ENCODE results near the gene HIGD1A.

DNA sequence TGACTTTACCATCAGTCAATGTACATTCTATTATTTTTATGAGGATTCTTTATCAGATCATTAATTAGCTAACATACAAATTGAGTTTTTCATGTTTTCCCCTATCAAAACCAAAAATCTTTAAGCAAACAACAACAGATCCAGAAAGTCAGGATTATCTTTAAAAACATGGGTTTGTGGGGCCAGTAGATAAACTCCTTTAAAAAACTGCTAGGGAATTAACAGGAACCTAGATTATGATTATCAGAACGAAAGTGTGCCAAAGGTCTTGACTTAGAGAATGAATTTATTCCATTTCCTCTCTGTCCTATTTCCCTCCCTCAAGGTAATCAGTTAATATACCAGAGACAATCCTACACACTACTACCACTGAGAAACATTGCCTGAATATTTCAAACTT is 18.1 kb downstream of the HIGD1A start:
- TF ChIP-seq, protein P1, sequence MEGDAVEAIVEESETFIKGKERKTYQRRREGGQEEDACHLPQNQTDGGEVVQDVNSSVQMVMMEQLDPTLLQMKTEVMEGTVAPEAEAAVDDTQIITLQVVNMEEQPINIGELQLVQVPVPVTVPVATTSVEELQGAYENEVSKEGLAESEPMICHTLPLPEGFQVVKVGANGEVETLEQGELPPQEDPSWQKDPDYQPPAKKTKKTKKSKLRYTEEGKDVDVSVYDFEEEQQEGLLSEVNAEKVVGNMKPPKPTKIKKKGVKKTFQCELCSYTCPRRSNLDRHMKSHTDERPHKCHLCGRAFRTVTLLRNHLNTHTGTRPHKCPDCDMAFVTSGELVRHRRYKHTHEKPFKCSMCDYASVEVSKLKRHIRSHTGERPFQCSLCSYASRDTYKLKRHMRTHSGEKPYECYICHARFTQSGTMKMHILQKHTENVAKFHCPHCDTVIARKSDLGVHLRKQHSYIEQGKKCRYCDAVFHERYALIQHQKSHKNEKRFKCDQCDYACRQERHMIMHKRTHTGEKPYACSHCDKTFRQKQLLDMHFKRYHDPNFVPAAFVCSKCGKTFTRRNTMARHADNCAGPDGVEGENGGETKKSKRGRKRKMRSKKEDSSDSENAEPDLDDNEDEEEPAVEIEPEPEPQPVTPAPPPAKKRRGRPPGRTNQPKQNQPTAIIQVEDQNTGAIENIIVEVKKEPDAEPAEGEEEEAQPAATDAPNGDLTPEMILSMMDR (IDR thresholded peaks at IDR 0.05), result no peak
- TF ChIP-seq MXI1 (IDR thresholded peaks at IDR 0.05; ENCODE audit: low read depth, low read length) (no peak), SMC3 (IDR thresholded peaks at IDR 0.05; ENCODE audit: low read depth, low read length) (no peak), RAD21 (IDR thresholded peaks at IDR 0.05; ENCODE audit: low read length) (no peak), MEF2A (IDR thresholded peaks at IDR 0.05; ENCODE audit: borderline replicate concordance, low read depth) (no peak), YY1 (IDR thresholded peaks at IDR 0.05; ENCODE audit: low read depth) (no peak), GABPA (IDR thresholded peaks at IDR 0.05; ENCODE audit: low read depth) (no peak), JUND (IDR thresholded peaks at IDR 0.05) (no peak), NFIC (IDR thresholded peaks at IDR 0.05; ENCODE audit: borderline replicate concordance) (no peak)
- TF ChIP-seq, protein P2, sequence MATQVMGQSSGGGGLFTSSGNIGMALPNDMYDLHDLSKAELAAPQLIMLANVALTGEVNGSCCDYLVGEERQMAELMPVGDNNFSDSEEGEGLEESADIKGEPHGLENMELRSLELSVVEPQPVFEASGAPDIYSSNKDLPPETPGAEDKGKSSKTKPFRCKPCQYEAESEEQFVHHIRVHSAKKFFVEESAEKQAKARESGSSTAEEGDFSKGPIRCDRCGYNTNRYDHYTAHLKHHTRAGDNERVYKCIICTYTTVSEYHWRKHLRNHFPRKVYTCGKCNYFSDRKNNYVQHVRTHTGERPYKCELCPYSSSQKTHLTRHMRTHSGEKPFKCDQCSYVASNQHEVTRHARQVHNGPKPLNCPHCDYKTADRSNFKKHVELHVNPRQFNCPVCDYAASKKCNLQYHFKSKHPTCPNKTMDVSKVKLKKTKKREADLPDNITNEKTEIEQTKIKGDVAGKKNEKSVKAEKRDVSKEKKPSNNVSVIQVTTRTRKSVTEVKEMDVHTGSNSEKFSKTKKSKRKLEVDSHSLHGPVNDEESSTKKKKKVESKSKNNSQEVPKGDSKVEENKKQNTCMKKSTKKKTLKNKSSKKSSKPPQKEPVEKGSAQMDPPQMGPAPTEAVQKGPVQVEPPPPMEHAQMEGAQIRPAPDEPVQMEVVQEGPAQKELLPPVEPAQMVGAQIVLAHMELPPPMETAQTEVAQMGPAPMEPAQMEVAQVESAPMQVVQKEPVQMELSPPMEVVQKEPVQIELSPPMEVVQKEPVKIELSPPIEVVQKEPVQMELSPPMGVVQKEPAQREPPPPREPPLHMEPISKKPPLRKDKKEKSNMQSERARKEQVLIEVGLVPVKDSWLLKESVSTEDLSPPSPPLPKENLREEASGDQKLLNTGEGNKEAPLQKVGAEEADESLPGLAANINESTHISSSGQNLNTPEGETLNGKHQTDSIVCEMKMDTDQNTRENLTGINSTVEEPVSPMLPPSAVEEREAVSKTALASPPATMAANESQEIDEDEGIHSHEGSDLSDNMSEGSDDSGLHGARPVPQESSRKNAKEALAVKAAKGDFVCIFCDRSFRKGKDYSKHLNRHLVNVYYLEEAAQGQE (IDR thresholded peaks at IDR 0.05; ENCODE audit: low read depth, low read length), result no peak
- TF ChIP-seq, protein P3, sequence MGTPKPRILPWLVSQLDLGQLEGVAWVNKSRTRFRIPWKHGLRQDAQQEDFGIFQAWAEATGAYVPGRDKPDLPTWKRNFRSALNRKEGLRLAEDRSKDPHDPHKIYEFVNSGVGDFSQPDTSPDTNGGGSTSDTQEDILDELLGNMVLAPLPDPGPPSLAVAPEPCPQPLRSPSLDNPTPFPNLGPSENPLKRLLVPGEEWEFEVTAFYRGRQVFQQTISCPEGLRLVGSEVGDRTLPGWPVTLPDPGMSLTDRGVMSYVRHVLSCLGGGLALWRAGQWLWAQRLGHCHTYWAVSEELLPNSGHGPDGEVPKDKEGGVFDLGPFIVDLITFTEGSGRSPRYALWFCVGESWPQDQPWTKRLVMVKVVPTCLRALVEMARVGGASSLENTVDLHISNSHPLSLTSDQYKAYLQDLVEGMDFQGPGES (IDR thresholded peaks at IDR 0.05; ENCODE audit: low read depth, low read length), result no peak
- TF ChIP-seq, protein P4, sequence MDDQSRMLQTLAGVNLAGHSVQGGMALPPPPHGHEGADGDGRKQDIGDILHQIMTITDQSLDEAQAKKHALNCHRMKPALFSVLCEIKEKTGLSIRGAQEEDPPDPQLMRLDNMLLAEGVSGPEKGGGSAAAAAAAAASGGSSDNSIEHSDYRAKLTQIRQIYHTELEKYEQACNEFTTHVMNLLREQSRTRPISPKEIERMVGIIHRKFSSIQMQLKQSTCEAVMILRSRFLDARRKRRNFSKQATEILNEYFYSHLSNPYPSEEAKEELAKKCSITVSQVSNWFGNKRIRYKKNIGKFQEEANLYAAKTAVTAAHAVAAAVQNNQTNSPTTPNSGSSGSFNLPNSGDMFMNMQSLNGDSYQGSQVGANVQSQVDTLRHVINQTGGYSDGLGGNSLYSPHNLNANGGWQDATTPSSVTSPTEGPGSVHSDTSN (IDR thresholded peaks at IDR 0.05), result no peak
- TF ChIP-seq, protein P5, sequence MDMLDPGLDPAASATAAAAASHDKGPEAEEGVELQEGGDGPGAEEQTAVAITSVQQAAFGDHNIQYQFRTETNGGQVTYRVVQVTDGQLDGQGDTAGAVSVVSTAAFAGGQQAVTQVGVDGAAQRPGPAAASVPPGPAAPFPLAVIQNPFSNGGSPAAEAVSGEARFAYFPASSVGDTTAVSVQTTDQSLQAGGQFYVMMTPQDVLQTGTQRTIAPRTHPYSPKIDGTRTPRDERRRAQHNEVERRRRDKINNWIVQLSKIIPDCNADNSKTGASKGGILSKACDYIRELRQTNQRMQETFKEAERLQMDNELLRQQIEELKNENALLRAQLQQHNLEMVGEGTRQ (IDR thresholded peaks at IDR 0.05; ENCODE audit: borderline replicate concordance, low read depth, low read length), result no peak

Measured in SK-N-SH (cell line).